DMS 273 (cell line): ENCODE data around the gene SPATA19.

Source experiments
- DNase-seq: peaks from one replicate; lab custom pipeline; 2025; ENCODE audit not compliant: unreplicated experiment; lab: John Stamatoyannopoulos, UW

SPATA19 gene

GRCh38 chr11:133819114-133819513, 26.2 kb downstream of the SPATA19 start:
- DNase-seq, result no peak

GRCh38 chr11:133818302-133818701, 27.0 kb downstream of the SPATA19 start:
- no peak for DNase-seq

DNA sequence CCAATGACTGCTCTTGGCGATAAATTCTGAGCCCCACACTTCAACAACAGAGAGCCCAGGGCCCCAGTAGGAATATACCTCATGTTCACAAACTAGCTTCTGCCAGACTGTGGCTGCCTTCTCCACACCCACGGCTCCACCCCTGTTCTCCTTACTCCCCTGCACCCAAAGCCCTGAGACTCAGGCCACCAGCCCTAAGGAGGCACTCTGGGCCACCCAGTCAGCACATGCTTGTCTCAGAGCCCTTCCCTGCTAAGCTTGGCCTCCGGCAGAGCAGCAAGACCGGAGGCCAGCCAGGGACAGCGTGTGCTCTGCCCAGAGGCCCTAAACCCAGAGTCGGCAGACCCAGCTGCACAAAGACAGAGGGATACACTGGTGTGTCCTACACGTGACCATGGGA, 27.9 kb downstream of the SPATA19 start:
- DNase-seq, result no peak

DNA sequence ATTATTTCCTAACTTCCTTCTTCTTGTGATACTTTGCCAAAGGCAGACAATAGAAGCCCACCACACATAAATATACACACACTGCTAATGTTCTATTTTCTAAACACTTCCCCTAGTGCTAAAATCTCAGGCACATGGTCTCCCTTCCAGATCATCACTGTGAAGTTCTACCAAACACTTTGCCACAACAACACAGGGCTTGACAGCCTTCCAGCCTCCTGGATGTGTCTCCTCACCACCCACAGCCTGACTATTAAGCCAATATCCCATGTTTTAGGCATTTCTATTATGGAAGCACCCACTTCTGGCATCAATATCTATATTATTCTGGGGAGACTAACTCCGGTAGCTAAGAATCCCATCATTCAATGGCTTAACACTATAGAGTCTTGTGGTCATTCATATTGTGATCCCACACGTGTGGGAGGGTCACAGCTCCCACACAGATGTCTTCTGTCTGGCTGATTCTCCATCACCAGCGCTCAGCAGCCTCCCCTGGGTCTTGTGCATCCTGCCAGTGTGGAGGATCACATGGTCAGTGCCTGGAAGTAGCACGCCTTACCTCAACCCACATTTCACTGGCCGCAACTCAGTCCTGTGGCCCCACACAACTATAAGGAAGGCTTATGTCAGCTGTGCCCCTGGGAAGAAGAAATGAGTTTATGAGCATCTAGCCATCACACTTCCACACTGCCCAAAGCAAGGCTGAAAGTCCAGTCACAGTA, 29.0 kb downstream of the SPATA19 start:
- DNase-seq, result no peak

- DNase-seq, result no peak
Observed at GRCh38 chr11:133815636-133816035, 29.7 kb downstream of the SPATA19 start.

DNA sequence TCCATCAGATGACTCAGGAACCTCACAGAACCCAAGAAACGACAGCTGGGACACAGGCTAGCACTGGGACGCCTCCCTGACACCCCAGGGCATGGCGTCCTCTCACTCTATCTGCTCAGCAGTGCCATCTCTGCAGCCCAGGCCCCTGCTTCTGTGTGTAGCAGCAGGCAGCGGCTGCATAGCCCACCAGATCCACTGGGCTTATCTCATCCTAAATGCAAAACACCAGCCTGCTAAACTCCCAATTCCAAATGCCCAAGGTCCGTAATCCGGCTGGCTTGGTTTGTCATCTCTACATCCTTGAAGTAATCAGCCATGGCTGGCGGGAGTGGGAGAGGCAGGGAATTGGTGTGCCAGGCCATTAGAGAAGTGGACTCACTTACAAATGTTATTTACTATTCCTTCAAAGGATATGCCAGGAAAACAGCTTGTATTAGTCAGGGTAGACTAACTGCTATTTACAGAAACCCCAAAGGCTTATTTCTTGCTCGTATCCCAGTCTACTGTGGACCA, 30.7 kb downstream of the SPATA19 start:
- DNase-seq, result peak; percentile 16

DNA sequence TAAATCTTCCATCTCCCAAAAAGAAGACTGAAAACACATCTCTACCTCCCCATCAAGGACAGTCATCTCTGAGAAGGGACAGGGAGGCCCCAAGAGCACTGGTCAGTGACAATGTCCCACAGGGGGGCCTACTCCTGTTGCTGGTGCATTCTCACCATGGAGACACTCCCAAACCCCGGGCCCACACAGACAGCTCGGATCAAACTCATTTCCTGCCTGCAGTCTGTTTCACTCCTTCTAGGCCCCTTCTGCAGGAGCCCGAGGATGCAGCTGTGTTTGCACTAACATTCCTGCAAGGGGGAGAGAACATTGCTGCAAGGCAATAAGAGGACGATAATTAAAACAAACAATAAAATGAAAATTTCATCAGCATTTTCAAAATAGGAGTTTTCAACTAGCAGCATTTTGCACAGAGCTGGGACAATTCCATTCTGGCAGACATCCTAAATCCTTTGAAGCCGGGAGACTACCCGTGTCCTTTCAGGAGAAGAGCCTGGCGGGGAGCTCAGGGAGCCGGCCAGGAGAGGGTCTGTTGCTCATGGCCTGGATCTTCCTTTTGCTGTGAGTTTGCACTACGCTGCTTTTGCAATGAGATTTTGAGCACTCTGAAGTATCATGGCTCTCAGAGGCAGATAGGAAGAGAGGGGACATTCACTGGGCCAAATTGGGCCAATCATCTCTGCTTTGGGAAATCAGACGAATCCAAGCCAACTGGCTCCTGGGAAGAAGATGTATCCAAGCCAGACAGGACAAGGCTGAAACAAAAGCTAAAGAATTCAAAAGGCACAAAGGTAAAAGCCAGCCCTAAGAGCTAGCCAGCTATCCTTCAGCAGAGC, 33.2 kb downstream of the SPATA19 start:
- no peak for DNase-seq

- DNase-seq, result no peak
Observed at GRCh38 chr11:133810766-133811165, 34.5 kb downstream of the SPATA19 start.

DNA sequence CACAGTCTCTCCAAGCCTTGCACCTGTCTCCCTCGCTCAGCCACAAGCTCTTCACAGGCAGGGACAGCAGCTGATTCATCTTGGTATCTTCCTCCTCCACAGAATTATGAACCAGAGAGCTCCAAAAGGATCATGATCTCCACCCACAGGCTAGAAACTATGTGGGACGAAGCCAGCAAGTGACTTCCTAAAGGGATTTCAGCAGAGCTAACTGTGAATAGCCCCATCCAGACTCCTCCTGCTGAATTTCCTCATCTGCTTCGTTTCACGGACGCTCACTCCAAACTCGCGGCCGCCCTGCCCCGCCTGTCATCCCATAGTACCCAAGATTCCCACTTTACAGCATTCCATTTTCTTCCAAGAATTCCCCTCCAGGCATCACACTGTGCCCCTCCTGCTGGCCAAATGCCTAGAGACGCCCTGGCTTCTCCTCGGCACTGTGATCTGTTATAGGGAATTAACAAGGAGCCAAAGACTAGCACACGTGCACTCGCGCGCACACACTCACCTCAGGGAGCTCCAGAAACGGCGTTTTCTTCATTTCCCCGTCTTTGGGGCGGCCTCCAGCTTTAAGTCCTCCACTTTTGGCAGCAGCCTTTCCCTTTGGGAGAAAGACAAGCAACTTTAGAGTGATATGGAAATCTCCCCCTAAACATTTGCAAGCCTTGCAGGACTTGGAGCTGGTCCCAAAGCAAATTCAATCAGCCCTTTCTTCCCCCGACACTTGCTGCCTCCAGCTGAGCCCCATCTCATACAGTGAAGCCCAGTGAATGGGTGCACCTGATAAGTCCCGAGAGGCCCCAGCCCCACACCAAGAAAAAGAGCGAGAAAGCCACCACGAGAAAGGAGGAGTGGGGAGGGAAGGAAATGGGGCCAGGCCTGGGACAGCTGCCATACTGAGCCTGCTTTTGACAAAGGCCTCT, 35.5 kb downstream of the SPATA19 start:
- DNase-seq, result peak; percentile 15

DNA sequence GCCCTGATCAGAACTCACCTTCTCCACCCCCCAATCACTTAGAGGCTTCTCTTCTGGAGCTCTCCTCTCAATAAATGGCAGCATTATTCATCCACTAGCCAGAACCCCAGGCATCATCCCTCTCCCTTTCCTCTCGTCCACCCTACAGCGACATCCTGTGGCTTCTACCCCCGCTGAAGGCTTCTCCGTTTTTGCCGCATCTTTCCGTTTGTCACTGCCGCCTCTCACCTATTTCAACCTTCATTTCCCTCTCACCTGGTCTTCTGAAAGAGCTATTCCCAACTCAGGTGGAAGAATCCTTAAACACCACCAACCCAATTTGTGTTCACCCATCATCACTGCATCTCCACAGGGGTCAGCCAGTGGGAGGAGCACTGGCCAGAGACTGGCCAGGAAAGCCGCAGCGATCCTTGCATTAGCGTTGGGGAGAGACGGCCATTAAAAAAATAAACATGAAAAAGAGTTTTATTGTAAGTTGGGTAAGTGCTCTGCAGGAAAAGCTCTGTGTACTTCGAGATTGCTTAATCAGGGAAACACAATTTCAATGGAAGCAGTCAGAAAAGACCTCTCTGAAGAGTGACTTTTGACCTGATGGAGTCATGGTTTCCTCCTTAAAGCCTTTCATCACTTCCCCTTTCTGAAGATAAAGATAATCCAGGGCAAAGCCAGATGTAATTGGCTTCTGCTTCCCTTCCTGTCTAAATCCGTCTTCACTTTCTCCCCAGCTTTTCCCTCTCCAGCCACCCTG, 36.7 kb downstream of the SPATA19 start:
- no peak for DNase-seq

GRCh38 chr11:133803026-133803425, 42.3 kb downstream of the SPATA19 start:
- no peak for DNase-seq

GRCh38 chr11:133801356-133801755, 44.0 kb downstream of the SPATA19 start:
- DNase-seq, result no peak

GRCh38 chr11:133800666-133801065, 44.6 kb downstream of the SPATA19 start:
- no peak for DNase-seq

DNA sequence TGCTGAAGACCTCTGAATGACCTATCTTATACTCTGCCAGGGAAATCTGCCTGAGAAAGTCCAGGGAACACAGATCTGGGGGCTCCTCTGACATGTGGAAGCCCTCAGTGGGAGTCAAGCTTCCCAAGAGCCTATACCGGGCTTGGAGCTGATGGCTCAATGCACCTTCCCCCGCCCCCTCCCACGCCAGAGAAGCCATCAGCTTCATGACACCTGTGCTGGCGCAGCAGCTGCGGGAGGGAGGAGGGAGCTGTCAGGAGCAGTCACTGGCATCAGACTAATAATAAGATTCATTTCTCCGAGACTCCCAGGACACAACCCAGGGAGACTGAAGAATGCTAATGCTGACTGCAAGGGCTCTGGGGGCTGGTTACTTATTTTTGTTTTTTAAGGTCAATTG, 47.8 kb downstream of the SPATA19 start:
- DNase-seq, result no peak

DNA sequence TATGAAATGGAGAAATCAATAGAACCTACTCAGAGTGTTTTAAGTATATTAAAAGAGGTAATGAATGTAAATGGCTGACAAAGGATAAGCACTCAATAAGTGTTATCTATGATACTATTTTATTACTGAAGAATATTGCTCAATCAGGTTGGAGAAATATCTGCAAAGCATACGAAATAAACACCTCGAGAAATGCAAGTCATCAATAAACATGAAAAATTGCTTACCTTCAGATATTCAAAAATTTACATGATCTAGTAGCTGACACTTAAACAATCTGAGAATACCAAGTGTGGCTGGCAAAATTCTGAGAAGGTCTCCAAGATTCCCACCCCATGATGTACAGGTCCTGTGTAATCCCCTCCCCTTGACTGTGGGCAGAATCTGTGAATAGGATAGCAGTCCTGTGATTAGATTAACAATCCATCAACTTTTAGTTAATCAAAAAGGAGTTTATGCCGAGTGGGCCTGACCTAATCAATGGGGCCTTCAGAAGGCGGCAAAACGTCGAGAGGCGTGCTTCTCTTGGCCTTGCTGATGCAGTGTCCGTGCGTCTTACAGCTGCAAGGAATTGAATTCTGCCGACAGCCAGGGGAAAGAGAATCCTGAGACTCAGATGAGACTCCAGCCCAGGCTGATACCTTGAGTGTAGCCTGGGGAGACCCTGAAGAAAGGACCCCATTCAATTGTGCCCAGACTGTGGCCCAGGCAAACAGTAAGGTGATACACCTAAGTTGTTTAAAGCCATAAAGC, 49.1 kb downstream of the SPATA19 start:
- DNase-seq, result no peak

GRCh38 chr11:133795088-133795487, 50.2 kb downstream of the SPATA19 start:
- DNase-seq, result no peak

- DNase-seq, result no peak
Observed at GRCh38 chr11:133794205-133794604, 51.1 kb downstream of the SPATA19 start.

DNA sequence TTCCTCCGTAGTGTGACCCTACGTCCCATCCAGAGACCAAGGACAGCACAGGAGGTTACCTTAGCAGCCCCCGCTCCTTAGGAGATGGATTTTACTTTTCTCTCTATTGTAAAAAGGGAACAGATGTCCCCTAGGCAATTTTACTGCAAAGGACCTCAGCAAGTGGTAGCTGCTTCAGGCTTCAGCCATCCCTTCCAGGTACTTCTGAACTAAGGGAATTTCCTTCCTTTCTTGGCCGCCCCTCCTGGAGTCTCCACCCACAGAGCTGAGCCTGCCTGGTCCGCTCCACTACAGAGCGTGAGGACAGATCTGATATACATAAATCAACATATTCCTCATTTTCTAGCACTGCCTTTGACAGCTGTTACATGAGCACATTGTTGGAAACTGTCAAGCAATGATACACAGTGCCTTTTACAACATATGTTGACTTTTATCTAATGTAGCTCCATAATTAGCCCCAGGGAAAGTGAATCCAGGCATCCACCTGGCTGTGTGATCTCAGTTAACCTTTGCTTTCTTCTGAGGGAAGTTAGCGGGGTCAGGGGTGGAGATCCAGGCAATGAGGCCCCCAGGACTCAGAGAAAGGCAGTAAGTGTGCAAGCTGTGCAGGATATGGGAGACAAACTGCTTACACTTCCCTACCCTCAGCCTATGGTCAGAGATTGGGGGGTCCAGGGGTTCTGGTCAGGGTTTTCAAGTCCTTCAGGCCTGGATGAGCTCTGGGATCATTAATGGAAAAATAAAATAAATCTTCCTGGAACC, 51.9 kb downstream of the SPATA19 start:
- DNase-seq, result peak; percentile 60

GRCh38 chr11:133790995-133791394, 54.3 kb downstream of the SPATA19 start:
- no peak for DNase-seq
